Mesothelial cell of epicardium (in vitro differentiated cells): Measurements from ENCODE around the gene RNF181. TPM values are rescaled to one million over a fixed set of nuclear protein-coding genes. Genes with fewer than 3 reads are reported as not detected.

Experiments
- DNase-seq, 2 experiments: peaks; one replicate each; pipeline ENCODE4 v3.0.0; 2021; ENCODE audit warnings: low spot score in 2 of 2; ENCODE audit not compliant: unreplicated experiment in 2 of 2
- H3K27ac Mint-ChIP-seq: 2 replicates; pipeline ENCODE4 v1.8.0; 2021; ENCODE audit warnings: mixed read lengths
- H3K27me3 Mint-ChIP-seq: 2 replicates; pipeline ENCODE4 v1.8.0; 2021; ENCODE audit warnings: low read depth, mixed read lengths
- H3K36me3 Mint-ChIP-seq: 2 replicates; pipeline ENCODE4 v1.8.0; 2021; ENCODE audit warnings: mixed read lengths
- H3K4me1 Mint-ChIP-seq: 2 replicates; pipeline ENCODE4 v1.8.0; 2021; ENCODE audit warnings: mixed read lengths
- H3K4me3 Mint-ChIP-seq: 2 replicates; pipeline ENCODE4 v1.8.0; 2021; ENCODE audit warnings: mild to moderate bottlenecking, moderate library complexity, mixed read lengths
- H3K9me3 Mint-ChIP-seq: 2 replicates; pipeline ENCODE4 v1.8.0; 2021; ENCODE audit warnings: mixed read lengths
- CTCF ChIP-seq: fragments of 200-600 bp; sonication (generic); IDR thresholded peaks from one replicate; pipeline ENCODE4 v1.5.0; 2021; ENCODE audit warnings: antibody characterized with exemption; ENCODE audit not compliant: unreplicated experiment
- total RNA-seq: library from RNA; stranded (reverse); gene quantifications from 3 replicates; pipeline ENCODE4 v1.2.1, GENCODE V29; 2021

RNF181 gene
- total RNA-seq, 1 donor from 2014 or later = 82.8 TPM

GRCh38 chr2:85549095-85549494 is 46.5 kb upstream of the RNF181 start:
- no peak overlapping the region for H3K4me3 Mint-ChIP-seq
- no peaks in the 10 kb centered on the region for H3K9me3 Mint-ChIP-seq
- peaks cover 13% of the 10 kb centered on the region for H3K36me3 Mint-ChIP-seq
- peaks cover 3% of the 10 kb centered on the region for H3K4me1 Mint-ChIP-seq
- no peak overlapping the region for H3K27ac Mint-ChIP-seq
- no peak for DNase-seq
- H3K27me3 Mint-ChIP-seq = no peaks in the 10 kb centered on the region
- TF ChIP-seq CTCF = no peak

- Mint-ChIP-seq H3K27me3 (no peaks in the 10 kb centered on the region), H3K36me3 (peaks cover 13% of the 10 kb centered on the region), H3K4me1 (no peaks in the 10 kb centered on the region), H3K4me3 (no peak overlapping the region), H3K27ac (no peak overlapping the region), H3K9me3 (no peaks in the 10 kb centered on the region)
- DNase-seq = no peak
- TF ChIP-seq CTCF = no peak
Observed at GRCh38 chr2:85549826-85550225, 45.7 kb upstream of the RNF181 start.

- DNase-seq = no peak
- Mint-ChIP-seq H3K27ac (no peak overlapping the region), H3K4me3 (no peak overlapping the region), H3K4me1 (no peaks in the 10 kb centered on the region), H3K27me3 (no peaks in the 10 kb centered on the region), H3K9me3 (no peaks in the 10 kb centered on the region), H3K36me3 (peaks cover 14% of the 10 kb centered on the region)
- TF ChIP-seq CTCF = no peak
Observed at GRCh38 chr2:85550486-85550885, 45.1 kb upstream of the RNF181 start.

GRCh38 chr2:85551698-85552678 is 43.6 kb upstream of the RNF181 start:
- no peaks in the 10 kb centered on the region for H3K9me3 Mint-ChIP-seq
- no peaks in the 10 kb centered on the region for H3K27me3 Mint-ChIP-seq
- peak; percentile 63 to 91 for DNase-seq
- no peak overlapping the region for H3K4me3 Mint-ChIP-seq
- H3K36me3 Mint-ChIP-seq = peaks cover 14% of the 10 kb centered on the region
- H3K27ac Mint-ChIP-seq = no peak overlapping the region
- H3K4me1 Mint-ChIP-seq = no peaks in the 10 kb centered on the region
- peak; percentile 85 for TF ChIP-seq CTCF

GRCh38 chr2:85553184-85553583 is 42.4 kb upstream of the RNF181 start:
- no peak for TF ChIP-seq CTCF
- Mint-ChIP-seq H3K9me3 (no peaks in the 10 kb centered on the region), H3K36me3 (peaks cover 18% of the 10 kb centered on the region), H3K27ac (no peak overlapping the region), H3K4me3 (no peak overlapping the region), H3K27me3 (no peaks in the 10 kb centered on the region), H3K4me1 (no peaks in the 10 kb centered on the region)
- no peak for DNase-seq
